ENCODE measurements around the gene CCDC188. TPM values are rescaled to one million over a fixed set of nuclear protein-coding genes. Genes with fewer than 3 reads are reported as not detected.

Gene CCDC188
- polyA plus RNA-seq, 1 donor from 2014 or later, result not detected

DNA sequence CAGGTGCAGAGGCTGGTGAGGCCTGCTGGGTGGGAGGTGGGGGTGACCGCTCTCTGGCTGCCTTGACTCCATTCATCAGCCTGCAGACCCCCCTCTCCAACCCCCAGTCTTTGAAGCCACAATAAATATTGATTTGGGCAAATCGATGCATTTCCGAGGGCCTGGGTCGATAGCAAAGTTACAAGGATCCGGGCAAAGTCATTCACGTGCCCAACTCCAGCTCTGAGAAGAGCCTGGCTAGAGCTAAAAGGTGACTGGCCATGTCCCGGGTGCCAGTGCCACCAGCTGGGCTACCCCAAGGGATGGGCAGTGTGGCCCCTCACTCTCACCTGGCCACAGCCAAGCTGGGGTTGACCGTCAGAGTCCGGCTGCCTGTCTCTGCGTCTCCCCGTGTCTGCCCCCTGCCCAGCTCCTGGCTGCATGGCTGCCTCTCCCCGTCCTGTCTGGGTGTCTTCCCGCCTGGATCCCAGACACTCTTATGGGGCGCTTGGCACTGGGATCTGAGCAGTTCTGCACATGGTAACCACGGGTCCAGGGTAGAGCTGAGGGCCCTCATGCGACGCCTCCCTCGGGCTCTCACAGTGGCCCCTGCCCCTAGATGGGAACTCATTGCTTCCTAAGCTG is 46.7 kb upstream of the CCDC188 start:
- no peak overlapping the region for H2AFZ ChIP-seq (ENCODE audit: low read depth, low read length)
- H3K79me2 ChIP-seq (replicated peaks; ENCODE audit: insufficient read depth, low read length), result no peaks in the 10 kb centered on the region
- no peak overlapping the region for H3K4me3 ChIP-seq (ENCODE audit: low read length)
- TF ChIP-seq RAD21 (conservative IDR thresholded peaks at IDR 0.05), result no peak
- TF ChIP-seq SMC3 (conservative IDR thresholded peaks at IDR 0.05; ENCODE audit: poor library complexity), result no peak
- TF ChIP-seq, protein P1, sequence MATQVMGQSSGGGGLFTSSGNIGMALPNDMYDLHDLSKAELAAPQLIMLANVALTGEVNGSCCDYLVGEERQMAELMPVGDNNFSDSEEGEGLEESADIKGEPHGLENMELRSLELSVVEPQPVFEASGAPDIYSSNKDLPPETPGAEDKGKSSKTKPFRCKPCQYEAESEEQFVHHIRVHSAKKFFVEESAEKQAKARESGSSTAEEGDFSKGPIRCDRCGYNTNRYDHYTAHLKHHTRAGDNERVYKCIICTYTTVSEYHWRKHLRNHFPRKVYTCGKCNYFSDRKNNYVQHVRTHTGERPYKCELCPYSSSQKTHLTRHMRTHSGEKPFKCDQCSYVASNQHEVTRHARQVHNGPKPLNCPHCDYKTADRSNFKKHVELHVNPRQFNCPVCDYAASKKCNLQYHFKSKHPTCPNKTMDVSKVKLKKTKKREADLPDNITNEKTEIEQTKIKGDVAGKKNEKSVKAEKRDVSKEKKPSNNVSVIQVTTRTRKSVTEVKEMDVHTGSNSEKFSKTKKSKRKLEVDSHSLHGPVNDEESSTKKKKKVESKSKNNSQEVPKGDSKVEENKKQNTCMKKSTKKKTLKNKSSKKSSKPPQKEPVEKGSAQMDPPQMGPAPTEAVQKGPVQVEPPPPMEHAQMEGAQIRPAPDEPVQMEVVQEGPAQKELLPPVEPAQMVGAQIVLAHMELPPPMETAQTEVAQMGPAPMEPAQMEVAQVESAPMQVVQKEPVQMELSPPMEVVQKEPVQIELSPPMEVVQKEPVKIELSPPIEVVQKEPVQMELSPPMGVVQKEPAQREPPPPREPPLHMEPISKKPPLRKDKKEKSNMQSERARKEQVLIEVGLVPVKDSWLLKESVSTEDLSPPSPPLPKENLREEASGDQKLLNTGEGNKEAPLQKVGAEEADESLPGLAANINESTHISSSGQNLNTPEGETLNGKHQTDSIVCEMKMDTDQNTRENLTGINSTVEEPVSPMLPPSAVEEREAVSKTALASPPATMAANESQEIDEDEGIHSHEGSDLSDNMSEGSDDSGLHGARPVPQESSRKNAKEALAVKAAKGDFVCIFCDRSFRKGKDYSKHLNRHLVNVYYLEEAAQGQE (IDR thresholded peaks at IDR 0.05; ENCODE audit: borderline replicate concordance), result no peak
- no peak for TF ChIP-seq CTCF (IDR thresholded peaks at IDR 0.05; ENCODE audit: poor library complexity, severe bottlenecking)
- TF ChIP-seq EP300 (conservative IDR thresholded peaks at IDR 0.05; ENCODE audit: poor library complexity, severe bottlenecking), result no peak
- no peak for TF ChIP-seq EZH2 (IDR thresholded peaks at IDR 0.05; ENCODE audit: borderline replicate concordance, insufficient read depth, low read length, poor library complexity, severe bottlenecking)
- TF ChIP-seq TAF1 (IDR thresholded peaks at IDR 0.05; ENCODE audit: low read depth), result no peak
- no peak for TF ChIP-seq POLR2AphosphoS5 (IDR thresholded peaks at IDR 0.05)
- TF ChIP-seq MXI1 (conservative IDR thresholded peaks at IDR 0.05; ENCODE audit: poor library complexity, severe bottlenecking), result no peak
- H4K20me1 ChIP-seq (ENCODE audit: insufficient read depth), result no peaks in the 10 kb centered on the region
- no peak overlapping the region for H3K27ac ChIP-seq (ENCODE audit: low read length)
- H3K27me3 ChIP-seq (ENCODE audit: insufficient read depth, low read depth, low read length), result no peaks in the 10 kb centered on the region
- no peaks in the 10 kb centered on the region for H3K36me3 ChIP-seq (ENCODE audit: insufficient read depth, low read length)
- no peaks in the 10 kb centered on the region for H3F3A ChIP-seq (ENCODE audit: insufficient read depth, low read length, poor library complexity, severe bottlenecking)
- no peak overlapping the region for H3K4me2 ChIP-seq (ENCODE audit: low read length)
- no peaks in the 10 kb centered on the region for H3K9me2 ChIP-seq (ENCODE audit: insufficient read depth, low read length)
- no peak overlapping the region for H3K9ac ChIP-seq (ENCODE audit: low read length)
- H3K9me3 ChIP-seq (ENCODE audit: low read length), result no peaks in the 10 kb centered on the region

DNA sequence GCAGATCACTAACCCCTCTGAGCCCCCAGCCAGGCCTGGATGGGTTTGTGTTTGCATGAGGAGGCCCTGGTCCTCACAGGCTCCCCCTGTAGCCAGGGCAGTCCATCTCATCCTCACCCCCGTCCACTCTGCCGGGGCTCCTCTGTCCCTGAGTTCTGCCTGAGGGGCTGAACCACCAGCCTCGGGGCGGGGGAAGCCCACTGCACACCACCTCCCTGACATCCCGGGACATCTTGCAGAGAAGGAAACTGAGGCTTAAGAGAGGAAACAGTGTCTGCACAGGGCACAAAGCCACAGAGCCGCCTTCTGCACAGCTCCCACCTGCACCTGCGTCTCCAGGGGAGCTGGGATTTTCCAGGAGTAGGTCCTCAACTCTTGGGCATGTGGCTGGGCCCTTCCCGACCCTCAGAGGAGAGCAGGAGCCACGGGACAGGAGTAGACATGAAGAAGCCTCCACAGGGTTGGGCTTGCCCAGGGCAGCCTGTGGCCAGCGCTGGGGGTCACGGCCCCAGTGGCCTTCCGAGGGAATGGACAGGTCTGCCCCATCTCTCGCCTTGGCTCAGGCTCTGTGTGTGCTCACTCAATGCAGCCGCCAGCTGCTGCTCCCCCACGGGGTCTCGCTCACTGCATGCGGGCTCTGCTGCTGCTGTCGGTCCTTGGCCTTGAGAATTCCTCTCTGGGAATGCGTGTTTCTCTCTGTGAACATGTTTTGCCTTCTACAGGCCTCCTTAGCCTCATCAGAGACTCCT is 45.4 kb upstream of the CCDC188 start:
- no peaks in the 10 kb centered on the region for H3K9me3 ChIP-seq (ENCODE audit: low read length)
- no peak overlapping the region for H2AFZ ChIP-seq (ENCODE audit: low read depth, low read length)
- H3K4me3 ChIP-seq (ENCODE audit: low read length), result no peak overlapping the region
- no peak overlapping the region for H3K27ac ChIP-seq (ENCODE audit: low read length)
- no peak for TF ChIP-seq MXI1 (conservative IDR thresholded peaks at IDR 0.05; ENCODE audit: poor library complexity, severe bottlenecking)
- TF ChIP-seq, protein P1 (IDR thresholded peaks at IDR 0.05; ENCODE audit: borderline replicate concordance), result no peak
- TF ChIP-seq POLR2AphosphoS5 (IDR thresholded peaks at IDR 0.05), result no peak
- no peak for TF ChIP-seq TAF1 (IDR thresholded peaks at IDR 0.05; ENCODE audit: low read depth)
- no peak overlapping the region for H3K9ac ChIP-seq (ENCODE audit: low read length)
- H3F3A ChIP-seq (ENCODE audit: insufficient read depth, low read length, poor library complexity, severe bottlenecking), result no peaks in the 10 kb centered on the region
- H3K79me2 ChIP-seq (replicated peaks; ENCODE audit: insufficient read depth, low read length), result no peaks in the 10 kb centered on the region
- H3K9me2 ChIP-seq (ENCODE audit: insufficient read depth, low read length), result no peaks in the 10 kb centered on the region
- H3K36me3 ChIP-seq (ENCODE audit: insufficient read depth, low read length), result no peaks in the 10 kb centered on the region
- no peaks in the 10 kb centered on the region for H3K27me3 ChIP-seq (ENCODE audit: insufficient read depth, low read depth, low read length)
- no peaks in the 10 kb centered on the region for H4K20me1 ChIP-seq (ENCODE audit: insufficient read depth)
- H3K4me2 ChIP-seq (ENCODE audit: low read length), result no peak overlapping the region

Measured in neural cell (in vitro differentiated cells).